ENCODE data around the gene RAPGEF4. TPM values are rescaled to one million over a fixed set of nuclear protein-coding genes. Genes with fewer than 3 reads are reported as not detected.

The RAPGEF4 gene
- total and polyA plus RNA-seq, 2 of the 8 experiments (the other 6 are each of a cell fraction or from before 2014, with no cell fraction given): 1.2 to 2.6 TPM

- H2BK120ac ChIP-seq (replicated peaks; ENCODE audit: low read depth, low read length): no peak overlapping the region
- no peak overlapping the region for H2AK5ac ChIP-seq (ENCODE audit: low read depth, low read length)
- no peak for FAIRE-seq
- H3K4me3 ChIP-seq (ENCODE audit: extremely low read depth in 1 of 4, insufficient read depth in 2 of 4, low read depth in 3 of 4, low read length in 4 of 4): no peak overlapping the region
- H3K23me2 ChIP-seq (ENCODE audit: low read depth, low read length): no peaks in the 10 kb centered on the region
- no peak overlapping the region for H3K4me2 ChIP-seq (ENCODE audit: insufficient read depth in 1 of 2, low read depth in 2 of 2, low read length in 2 of 2)
- H3K9ac ChIP-seq (replicated peaks in 1 of 4; ENCODE audit: extremely low read depth in 1 of 4, low read depth in 3 of 4, low read length in 3 of 4): no peak overlapping the region
- peaks cover 0 to 3% (median 0%) of the 10 kb centered on the region in 4 experiments; a peak in 2 of 7 replicates for H3K4me1 ChIP-seq (replicated peaks in 1 of 4; ENCODE audit: control insufficient read depth in 3 of 4, insufficient read depth in 4 of 4, low read length in 3 of 4)
- no peaks in the 10 kb centered on the region for H3K36me3 ChIP-seq (ENCODE audit: control insufficient read depth in 2 of 4, insufficient read depth in 4 of 4, low read length in 3 of 4)
- H3K79me1 ChIP-seq (ENCODE audit: low read depth, low read length): no peaks in the 10 kb centered on the region
- no peak overlapping the region for H4K5ac ChIP-seq (ENCODE audit: insufficient read length, low read depth, low read length)
- no peaks in the 10 kb centered on the region for H3K9me3 ChIP-seq (ENCODE audit: insufficient read depth in 2 of 2, low read depth in 1 of 2, low read length in 1 of 2)
- H2BK15ac ChIP-seq (ENCODE audit: low read length): no peak overlapping the region
- no peak overlapping the region for H4K91ac ChIP-seq (replicated peaks; ENCODE audit: insufficient read length, low read length)
- DNase-seq (ENCODE audit: low read depth in 1 of 2, low spot score in 2 of 2): no peak
- ChIA-PET POLR2A (ENCODE audit: partially characterized antibody) (no interaction called here), CTCF (ENCODE audit: partially characterized antibody) (interaction anchor here (1.5 to 1.9 kb wide), 2 partner anchors 12 to 83 kb away, joined by 3 to 11 read pairs; no protein-coding TSS in a partner anchor)
- H2AFZ ChIP-seq (ENCODE audit: low read length): no peak overlapping the region
- no peak overlapping the region for H3K27ac ChIP-seq (ENCODE audit: low read depth, low read length)
- H3K14ac ChIP-seq (ENCODE audit: insufficient read length): no peak overlapping the region
- no peak overlapping the region for H3K18ac ChIP-seq (ENCODE audit: extremely low read depth, low read length)
- H2BK12ac ChIP-seq (ENCODE audit: low read depth, low read length): no peak overlapping the region
- H2BK5ac ChIP-seq (ENCODE audit: low read depth, low read length): no peak overlapping the region
- H3K79me2 ChIP-seq (ENCODE audit: control insufficient read depth in 1 of 2, insufficient read depth in 2 of 2, low read length in 2 of 2): no peaks in the 10 kb centered on the region
- no peak overlapping the region for H3K4ac ChIP-seq (replicated peaks; ENCODE audit: insufficient read length, low read depth, low read length)
- no peak overlapping the region for H2BK20ac ChIP-seq (ENCODE audit: low read length)
- no peaks in the 10 kb centered on the region for H4K20me1 ChIP-seq (replicated peaks in 1 of 2; ENCODE audit: control insufficient read depth in 1 of 2, insufficient read depth in 2 of 2, low read length in 2 of 2)
- no peaks in the 10 kb centered on the region for H3K27me3 ChIP-seq (replicated peaks in 1 of 4; ENCODE audit: control insufficient read depth in 3 of 4, extremely low read depth in 1 of 4, insufficient read depth in 3 of 4, low read length in 3 of 4)
- no peak overlapping the region for H3K56ac ChIP-seq (replicated peaks; ENCODE audit: insufficient read length, low read depth, low read length)
- no peak overlapping the region for H4K8ac ChIP-seq (ENCODE audit: extremely low read depth, insufficient read depth, low read length)
- no peak overlapping the region for H3K23ac ChIP-seq (ENCODE audit: insufficient read length)
- TF ChIP-seq ATF3 (IDR thresholded peaks at IDR 0.05; ENCODE audit: insufficient read depth, low read depth, low read length): no peak
- no peak for TF ChIP-seq GTF2F1 (IDR thresholded peaks at IDR 0.05; ENCODE audit: borderline replicate concordance, low read depth, low read length)
- TF ChIP-seq ZNF274 (IDR thresholded peaks at IDR 0.05; ENCODE audit: borderline replicate concordance, extremely low read depth, low read length): no peak
- no peak for TF ChIP-seq RNF2 (IDR thresholded peaks at IDR 0.05; ENCODE audit: borderline replicate concordance, low read depth, low read length, missing control alignments, poor library complexity, severe bottlenecking)
- TF ChIP-seq SUZ12 (IDR thresholded peaks at IDR 0.05; ENCODE audit: low read length): no peak
- no peak for TF ChIP-seq KDM1A (IDR thresholded peaks at IDR 0.05; ENCODE audit: borderline replicate concordance, low read length)
- TF ChIP-seq POLR2AphosphoS5 (IDR thresholded peaks at IDR 0.05; ENCODE audit: low read depth, low read length): no peak
- no peak for TF ChIP-seq POU5F1 (IDR thresholded peaks at IDR 0.05; ENCODE audit: low read depth, low read length)
- no peak for TF ChIP-seq BACH1 (IDR thresholded peaks at IDR 0.05; ENCODE audit: low read length)
- no peak for TF ChIP-seq SIRT6 (IDR thresholded peaks at IDR 0.05; ENCODE audit: low read length)
- no peak for TF ChIP-seq ASH2L (IDR thresholded peaks at IDR 0.05; ENCODE audit: low read length)
- no peak for TF ChIP-seq SP4 (IDR thresholded peaks at IDR 0.05; ENCODE audit: low read length)
- TF ChIP-seq YY1 (IDR thresholded peaks at IDR 0.05; ENCODE audit: low read depth, low read length): no peak
- no peak for TF ChIP-seq TEAD4 (IDR thresholded peaks at IDR 0.05; ENCODE audit: low read depth, low read length)
- no peak for TF ChIP-seq CHD2 (IDR thresholded peaks at IDR 0.05; ENCODE audit: low read length)
- TF ChIP-seq SIN3A (conservative IDR thresholded peaks at IDR 0.05 in 1 of 2, IDR thresholded peaks at IDR 0.05 in 1 of 2; ENCODE audit: low read depth in 1 of 2, low read length in 2 of 2): no peak
- no peak for TF ChIP-seq CREB1 (IDR thresholded peaks at IDR 0.05)
Observed at GRCh38 chr2:172723286-172723685, 12.4 kb upstream of the RAPGEF4 start.

Data from H1 (cell line).